ENCODE measurements around the gene LIAS.
A peak's percentile ranks its signal among the peaks of the same experiment; 100 is the strongest.
"Not testable (repeated sequence)": the region's sequence is repeated elsewhere in the genome, so short reads cannot be mapped to it uniquely, and the experiment has no call there.

Gene LIAS

GRCh38 chr4:39458505-39459300, at the start of gene LIAS, which contains the start of gene RPL9:
TSS of gene LIAS (plus strand) at chr4:39459056. CDS start at chr4:39459118, 62 bp downstream.
TSS of gene RPL9 (minus strand) at chr4:39458922. CDS start at chr4:39458439, 483 bp downstream.
- peak; percentile 97 for DNase-seq

DNA sequence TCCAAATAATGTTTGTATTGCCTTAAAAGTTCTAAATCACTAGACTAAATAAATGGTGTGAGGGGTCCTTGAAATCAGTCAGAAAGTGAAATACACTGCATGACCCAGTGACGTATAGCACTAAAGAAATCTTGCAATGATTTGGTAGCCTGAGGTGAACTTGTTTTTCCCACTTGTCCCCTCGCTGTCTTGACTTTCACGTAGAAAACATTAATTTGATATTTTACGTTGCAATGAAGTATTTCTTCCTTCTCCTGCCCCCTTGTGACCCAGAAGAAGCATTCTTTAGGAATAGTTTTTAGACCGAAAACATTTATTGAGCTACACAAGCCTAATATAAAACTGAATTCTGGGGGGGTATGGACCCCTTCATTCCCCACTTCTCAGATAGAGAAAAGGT, 48.4 kb upstream of the LIAS start:
- DNase-seq: no peak

DNA sequence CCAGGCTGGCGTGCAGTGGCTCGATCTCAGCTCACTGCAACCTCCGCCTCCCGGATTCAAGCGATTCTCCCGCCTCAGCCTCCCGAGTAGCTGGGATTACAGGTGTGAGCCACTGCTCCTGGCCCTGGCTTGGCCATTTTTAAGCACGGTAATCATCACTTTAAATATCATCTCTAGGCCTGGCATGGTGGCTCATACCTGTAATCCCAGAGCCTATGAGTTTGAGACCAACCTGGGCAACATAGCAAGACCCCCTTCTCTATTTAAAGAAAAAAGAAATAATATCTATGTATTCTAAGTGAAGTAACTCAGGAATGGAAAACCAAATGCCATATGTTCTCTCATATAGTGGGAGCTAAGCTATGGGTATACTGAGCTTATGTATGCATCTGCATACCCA, 47.3 kb upstream of the LIAS start:
- DNase-seq: not testable (repeated sequence)

DNA sequence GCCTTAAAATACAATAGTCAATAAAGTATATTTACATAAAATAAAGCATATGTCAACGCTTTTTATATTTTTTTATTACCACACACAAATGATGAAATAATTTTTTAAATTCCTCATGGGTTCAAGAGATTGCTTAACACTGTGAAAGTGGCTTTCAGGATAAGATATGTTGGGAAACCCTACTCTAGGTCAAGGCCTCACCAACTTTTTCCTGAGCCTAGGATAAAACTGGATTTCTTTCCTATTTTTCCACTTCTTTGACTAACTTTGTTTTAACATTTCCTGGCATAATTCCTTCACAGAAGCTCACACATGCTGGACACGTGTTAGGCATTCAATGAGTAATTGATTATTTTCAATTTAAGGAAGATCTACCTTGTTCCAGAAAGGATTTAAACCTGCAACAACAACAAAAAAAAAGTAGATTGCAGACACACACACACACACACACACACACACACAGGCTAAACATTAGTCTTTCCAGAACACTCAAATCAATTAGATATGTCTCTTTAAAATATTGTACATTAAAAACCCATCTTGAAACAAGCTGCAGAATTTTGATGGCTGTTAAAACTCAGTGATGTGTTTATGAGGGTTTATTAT, 43.1 kb upstream of the LIAS start:
- DNase-seq: no peak

DNA sequence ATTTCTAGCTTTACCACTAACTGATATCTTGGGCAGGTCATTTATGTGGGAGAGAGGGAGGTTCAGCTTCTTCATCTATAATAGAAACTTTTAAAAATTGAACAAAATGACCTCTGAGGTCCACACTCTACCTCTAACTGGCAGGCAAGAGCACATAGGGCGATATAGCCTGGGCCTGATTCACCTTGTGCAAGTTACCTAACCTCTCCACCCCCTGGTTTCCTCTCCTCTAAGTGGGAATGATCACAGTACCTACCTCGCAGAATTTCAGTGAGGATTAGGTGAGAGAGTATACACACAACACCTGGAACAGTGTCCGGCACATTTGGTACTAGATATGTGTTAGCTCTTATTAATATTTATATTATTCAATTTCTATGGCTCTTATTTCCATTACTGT, 36.6 kb upstream of the LIAS start:
- no peak for DNase-seq

- DNase-seq: not testable (repeated sequence)
These were observed 33.6 kb upstream of the LIAS start for GRCh38 chr4:39425297-39425696.

GRCh38 chr4:39426728-39427127, 32.1 kb upstream of the LIAS start:
- DNase-seq: no peak

DNA sequence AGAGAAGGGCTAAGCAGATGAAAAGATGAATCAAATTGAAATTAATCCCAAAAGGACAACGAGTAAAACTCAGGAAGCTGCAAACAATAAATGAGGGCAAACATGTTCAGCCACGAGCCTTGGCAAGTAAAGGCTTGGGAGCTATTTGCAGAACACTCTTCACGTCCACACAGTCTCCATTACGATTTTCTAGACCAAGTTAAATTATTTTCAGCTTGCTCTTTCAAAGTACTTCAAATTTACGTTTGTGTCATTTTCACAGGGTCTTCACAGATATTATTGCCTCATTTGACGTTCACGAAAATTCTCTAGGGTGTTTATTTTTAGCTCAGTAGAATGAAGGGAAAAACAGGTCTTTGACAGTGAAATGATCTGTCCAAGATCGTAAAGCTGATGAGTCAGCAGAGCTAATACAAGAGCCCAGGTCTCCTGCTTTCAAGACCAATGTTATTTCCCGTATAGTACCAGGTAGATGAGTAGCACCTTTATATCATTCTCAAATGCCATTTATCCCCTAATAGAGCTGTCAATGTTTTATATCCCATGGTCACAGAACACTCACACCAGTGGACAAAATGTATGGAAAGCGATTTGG, 31.2 kb upstream of the LIAS start:
- no peak for DNase-seq

- no peak for DNase-seq
These were observed 29.2 kb upstream of the LIAS start for GRCh38 chr4:39429476-39430334.

- DNase-seq: no peak
These were observed 24.9 kb upstream of the LIAS start for GRCh38 chr4:39433878-39434492.

- no peak for DNase-seq
These were observed 22.9 kb upstream of the LIAS start for GRCh38 chr4:39435659-39436563.

- DNase-seq: peak; percentile 23
These were observed 17.3 kb upstream of the LIAS start for GRCh38 chr4:39441593-39441992.

DNA sequence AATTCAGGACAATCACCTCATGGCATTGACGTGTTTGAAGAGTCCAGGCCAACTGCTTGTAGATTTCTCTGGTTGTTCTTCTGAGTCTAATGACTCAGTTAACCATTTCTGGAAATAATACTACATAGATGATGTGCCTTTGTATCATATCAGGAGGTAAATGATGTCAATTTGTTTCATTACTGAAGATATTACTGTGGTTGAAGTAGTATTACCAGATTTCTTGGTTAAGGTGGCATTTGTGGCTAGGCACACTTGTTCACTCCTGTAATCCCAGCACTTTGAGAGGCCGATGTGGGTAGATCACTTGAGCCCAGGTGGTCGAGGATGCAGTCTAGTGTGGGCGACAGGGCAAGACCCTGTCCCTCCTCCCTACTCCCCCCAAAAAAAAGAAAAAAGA, 15.9 kb upstream of the LIAS start:
- DNase-seq: peak; percentile 68

- DNase-seq: no peak
These were observed 12.4 kb upstream of the LIAS start for GRCh38 chr4:39446483-39446841.

- DNase-seq: peak; percentile 45
These were observed 11.8 kb upstream of the LIAS start for GRCh38 chr4:39446842-39447573.

GRCh38 chr4:39450618-39451017, 8.2 kb upstream of the LIAS start:
- no peak for DNase-seq

- DNase-seq: no peak
These were observed 7.3 kb upstream of the LIAS start for GRCh38 chr4:39451423-39452023.

- DNase-seq: no peak
These were observed 6.5 kb upstream of the LIAS start for GRCh38 chr4:39452153-39452859.

DNA sequence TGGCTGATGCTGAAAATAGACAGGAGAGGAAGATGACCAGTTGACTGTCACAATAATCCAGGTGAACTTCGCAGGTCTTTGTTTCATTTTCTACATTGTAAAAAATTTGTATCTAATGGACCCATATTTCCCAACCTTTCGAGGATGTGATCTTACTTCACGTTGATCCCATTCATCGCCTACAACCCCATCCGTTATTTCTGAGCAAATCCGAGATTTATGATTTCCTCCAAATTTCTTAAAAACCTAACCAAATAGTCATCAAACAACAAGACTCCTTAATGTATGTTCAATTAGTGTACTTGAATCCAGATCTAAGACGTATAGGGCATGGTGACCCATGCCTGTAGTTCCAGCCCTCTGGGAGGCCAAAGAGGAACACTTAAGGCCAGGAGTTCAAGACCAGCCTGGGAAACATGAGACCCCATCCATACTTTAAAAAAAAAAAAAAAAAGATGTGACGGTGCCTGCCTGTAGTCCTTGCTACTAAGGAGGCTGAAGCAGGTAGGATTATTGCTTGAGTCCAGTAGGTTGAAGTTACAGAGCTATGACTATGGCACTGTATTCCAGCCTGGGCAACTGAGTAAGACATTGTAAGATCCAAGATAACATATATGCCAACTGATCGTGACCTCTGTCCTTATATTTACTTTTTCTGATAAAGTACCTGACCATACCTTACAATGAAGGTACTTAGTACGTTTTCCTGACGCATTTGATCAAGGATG, 5.8 kb upstream of the LIAS start:
- DNase-seq: no peak

All from activated CD4-positive, alpha-beta T cell treated with anti-CD3 and anti-CD28 coated beads, Interleukin-10, Interleukin-2, amounts not matched to agents 100 ng/mL and 50 ng/mL, durations not matched to agents 16 hours and 8 hours (primary cell).